ENCODE data around the gene ZNF311.

- TF ChIP-seq, protein P1, sequence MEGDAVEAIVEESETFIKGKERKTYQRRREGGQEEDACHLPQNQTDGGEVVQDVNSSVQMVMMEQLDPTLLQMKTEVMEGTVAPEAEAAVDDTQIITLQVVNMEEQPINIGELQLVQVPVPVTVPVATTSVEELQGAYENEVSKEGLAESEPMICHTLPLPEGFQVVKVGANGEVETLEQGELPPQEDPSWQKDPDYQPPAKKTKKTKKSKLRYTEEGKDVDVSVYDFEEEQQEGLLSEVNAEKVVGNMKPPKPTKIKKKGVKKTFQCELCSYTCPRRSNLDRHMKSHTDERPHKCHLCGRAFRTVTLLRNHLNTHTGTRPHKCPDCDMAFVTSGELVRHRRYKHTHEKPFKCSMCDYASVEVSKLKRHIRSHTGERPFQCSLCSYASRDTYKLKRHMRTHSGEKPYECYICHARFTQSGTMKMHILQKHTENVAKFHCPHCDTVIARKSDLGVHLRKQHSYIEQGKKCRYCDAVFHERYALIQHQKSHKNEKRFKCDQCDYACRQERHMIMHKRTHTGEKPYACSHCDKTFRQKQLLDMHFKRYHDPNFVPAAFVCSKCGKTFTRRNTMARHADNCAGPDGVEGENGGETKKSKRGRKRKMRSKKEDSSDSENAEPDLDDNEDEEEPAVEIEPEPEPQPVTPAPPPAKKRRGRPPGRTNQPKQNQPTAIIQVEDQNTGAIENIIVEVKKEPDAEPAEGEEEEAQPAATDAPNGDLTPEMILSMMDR (conservative IDR thresholded peaks at IDR 0.05): no peak
- no peak for TF ChIP-seq ZFX (IDR thresholded peaks at IDR 0.05)
Observed at GRCh38 chr6:29005183-29005885, at the start of gene ZNF311.

All from C4-2B (cell line).